NCI-H2081 (cell line): ENCODE measurements around the gene ELFN1.

Experiments
- DNase-seq, 2 experiments: peaks; one replicate each; lab custom pipeline; 2025; lab: John Stamatoyannopoulos, UW

Gene ELFN1

GRCh38 chr7:1741751-1742554 is 71.9 kb downstream of the ELFN1 start:
- no peak for DNase-seq

- peak; percentile 17 to 35 for DNase-seq
Measured at GRCh38 chr7:1742555-1743303, 72.7 kb downstream of the ELFN1 start.

- DNase-seq = no peak
Measured at GRCh38 chr7:1743481-1744230, 73.6 kb downstream of the ELFN1 start.

DNA sequence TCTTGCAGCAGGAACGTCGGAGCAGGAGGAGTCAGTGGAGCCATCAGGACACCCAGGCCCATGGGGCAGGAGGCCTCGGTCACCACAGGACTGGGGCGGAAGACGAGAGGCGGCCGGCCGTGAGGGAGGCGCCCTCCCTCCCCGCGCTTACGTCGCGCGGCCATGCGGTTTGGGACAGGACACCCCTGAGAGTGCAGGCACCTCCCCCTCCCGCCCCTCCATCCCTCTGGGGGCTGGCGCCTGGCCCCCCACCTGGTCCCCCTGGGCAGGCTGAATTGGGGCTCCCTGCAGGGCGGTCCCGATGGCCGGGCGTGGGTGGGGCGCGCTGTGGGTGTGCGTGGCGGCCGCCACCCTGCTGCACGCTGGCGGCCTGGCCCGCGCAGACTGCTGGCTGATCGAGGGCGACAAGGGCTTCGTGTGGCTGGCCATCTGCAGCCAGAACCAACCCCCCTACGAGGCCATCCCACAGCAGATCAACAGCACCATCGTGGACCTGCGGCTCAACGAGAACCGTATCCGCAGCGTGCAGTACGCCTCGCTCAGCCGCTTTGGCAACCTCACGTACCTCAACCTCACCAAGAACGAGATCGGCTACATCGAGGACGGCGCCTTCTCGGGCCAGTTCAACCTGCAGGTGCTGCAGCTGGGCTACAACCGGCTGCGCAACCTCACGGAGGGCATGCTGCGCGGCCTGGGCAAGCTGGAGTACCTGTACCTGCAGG is 74.4 kb downstream of the ELFN1 start:
- no peak for DNase-seq

DNA sequence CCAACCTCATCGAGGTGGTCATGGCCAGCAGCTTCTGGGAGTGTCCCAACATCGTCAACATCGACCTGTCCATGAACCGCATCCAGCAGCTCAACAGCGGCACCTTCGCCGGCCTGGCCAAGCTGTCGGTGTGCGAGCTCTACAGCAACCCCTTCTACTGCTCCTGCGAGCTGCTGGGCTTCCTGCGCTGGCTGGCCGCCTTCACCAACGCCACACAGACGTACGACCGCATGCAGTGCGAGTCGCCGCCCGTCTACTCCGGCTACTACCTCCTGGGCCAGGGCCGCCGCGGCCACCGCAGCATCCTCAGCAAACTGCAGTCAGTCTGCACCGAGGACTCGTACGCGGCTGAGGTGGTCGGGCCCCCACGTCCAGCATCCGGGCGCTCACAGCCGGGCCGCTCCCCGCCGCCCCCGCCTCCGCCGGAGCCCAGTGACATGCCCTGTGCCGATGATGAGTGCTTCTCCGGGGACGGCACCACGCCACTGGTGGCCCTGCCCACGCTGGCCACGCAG is 75.0 kb downstream of the ELFN1 start:
- no peak for DNase-seq

GRCh38 chr7:1745576-1746490 is 75.8 kb downstream of the ELFN1 start:
- no peak for DNase-seq

DNA sequence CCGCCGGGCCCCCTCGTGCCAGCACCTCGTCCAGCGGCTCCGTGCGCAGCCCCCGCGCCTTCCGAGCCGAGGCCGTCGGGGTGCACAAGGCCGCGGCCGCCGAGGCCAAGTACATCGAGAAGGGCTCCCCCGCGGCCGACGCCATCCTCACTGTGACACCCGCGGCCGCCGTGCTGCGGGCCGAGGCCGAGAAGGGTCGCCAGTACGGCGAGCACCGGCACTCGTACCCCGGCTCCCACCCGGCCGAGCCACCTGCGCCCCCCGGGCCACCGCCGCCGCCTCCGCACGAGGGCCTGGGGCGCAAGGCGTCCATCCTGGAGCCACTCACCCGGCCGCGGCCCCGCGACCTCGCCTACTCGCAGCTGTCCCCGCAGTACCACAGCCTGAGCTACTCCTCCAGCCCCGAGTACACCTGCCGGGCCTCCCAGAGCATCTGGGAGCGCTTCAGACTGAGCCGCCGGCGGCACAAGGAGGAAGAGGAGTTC is 76.5 kb downstream of the ELFN1 start:
- DNase-seq = no peak

DNA sequence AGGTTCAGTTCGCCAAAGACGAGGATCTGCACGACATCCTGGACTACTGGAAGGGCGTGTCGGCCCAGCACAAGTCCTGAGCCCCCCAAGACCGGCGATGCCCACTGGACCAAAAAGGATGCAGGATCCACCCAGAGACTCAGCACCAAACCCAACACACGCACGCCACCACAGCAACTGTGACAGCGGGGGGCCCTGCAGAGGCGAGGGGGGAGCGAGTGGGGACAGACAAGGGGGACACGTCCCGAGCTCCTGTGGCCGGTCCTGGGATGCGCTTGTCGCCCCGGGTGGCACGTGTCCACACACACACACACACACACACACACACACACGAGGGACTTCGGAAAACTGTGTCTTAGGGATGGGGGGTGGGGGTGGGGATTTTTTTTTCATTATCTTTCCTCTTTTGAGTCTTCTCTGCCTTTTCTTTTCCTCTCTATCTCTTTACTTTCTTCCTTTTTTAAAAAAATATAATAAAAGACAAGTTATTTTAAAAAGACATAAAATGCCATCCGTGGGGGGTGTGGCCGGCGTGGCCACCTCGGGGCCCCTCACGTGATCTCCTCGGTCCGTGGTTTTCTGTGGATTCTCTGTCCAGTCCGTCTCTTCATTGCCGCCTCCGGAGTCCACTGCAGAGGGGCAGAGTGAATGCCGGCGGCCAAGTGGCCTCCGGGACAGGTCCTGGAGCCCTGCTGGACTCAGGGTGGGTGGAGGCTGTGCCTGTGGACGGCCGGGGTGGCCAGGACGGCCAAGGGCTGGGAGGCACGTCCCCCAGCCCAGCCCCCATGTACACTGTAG is 77.1 kb downstream of the ELFN1 start:
- no peak for DNase-seq

DNA sequence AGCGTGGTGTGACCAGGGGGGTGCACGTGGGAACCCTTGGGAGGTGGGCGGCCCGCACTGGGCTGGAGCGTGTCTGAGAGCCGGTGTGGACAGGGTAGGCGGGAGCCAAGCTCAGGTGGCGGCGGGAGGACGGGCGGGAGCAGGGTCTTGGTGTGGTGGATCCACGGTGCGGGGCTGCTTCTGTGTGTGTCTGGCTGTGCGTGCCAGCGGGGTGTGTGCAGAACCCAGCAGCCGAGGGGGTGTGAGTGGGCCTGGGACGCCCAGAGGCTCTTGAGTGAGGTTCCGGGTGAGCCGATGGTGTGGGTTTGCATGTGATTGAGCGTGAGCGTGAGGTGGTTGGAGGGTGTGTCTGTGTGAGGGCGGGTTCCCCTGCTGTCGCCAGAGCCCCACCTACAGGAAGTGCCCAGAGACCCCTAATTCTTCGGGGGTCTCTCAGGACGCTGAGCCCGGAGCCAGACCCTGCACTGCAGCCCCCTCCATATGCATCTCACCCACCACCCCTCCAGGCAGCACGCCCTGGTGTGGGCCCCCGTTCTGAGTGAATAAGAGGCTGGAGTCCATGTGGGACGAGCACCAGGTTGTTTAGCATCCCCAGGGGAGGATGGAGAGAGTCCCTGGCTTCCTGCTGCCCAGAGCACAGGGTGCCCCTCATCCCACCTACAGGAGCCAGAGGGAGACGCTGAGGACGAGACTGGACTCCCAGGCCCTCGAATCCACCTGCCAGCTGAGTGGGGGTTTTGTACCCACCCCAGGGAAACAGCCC is 78.2 kb downstream of the ELFN1 start:
- DNase-seq = no peak

GRCh38 chr7:1748839-1749173 is 78.7 kb downstream of the ELFN1 start:
- no peak for DNase-seq

GRCh38 chr7:1749351-1749863 is 79.3 kb downstream of the ELFN1 start:
- no peak for DNase-seq

DNA sequence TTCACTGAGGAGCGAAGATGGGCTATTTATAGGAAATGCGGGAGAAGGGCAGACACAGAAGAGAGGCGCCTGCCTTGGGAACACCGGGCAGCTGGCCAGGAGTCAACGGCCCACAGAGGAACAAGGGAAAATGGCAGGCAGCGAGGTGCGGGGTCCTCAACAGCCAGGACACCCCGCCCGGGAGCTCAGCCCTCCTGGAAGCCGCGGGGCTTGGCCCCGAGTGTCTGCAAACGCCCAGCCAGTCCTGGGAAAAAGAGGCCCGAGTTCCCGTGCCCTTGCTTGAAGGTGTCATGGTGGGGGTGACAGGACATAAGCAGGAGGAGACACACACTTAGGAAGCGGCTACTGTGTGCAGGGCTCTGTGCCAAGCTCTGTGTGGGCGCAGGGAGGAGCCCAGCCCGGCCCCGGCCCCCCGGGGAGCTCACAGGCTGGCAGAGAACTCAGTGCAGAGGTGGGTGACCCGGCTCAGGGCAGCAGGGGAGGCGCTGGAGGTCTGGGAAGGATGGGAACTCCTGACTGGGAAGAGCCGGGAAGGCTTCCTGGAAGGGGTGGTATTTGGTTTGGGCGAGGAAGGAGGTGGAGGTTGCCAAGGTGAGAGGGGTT is 79.9 kb downstream of the ELFN1 start:
- DNase-seq = no peak

DNA sequence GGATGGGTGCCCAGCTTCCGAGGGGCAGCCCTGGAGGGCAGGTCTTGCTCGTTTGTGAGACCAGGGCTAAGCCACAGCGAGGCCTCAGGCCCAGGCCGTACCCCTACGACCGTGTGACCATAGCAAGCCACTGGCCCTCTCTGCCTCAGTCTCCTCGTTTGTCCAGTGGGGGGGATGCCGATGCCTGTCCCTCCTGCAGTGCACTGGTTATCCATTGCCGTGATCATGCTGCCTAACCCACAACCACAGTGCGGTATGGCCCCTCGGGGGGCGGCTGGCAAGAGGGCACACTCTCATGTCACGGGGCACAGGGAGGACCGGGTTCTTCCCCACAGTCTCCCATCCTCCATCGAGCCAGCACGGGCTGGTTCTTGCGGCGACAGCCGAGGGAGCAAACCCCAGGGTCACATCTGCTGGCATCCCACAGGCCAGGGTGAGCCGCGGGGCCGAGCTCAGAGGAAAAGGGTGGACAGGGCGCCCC is 80.5 kb downstream of the ELFN1 start:
- DNase-seq = no peak

GRCh38 chr7:1752111-1752510 is 82.0 kb downstream of the ELFN1 start:
- no peak for DNase-seq

- DNase-seq = no peak
Measured at GRCh38 chr7:1752771-1753563, 82.9 kb downstream of the ELFN1 start.

- no peak for DNase-seq
Measured at GRCh38 chr7:1753564-1753867, 83.4 kb downstream of the ELFN1 start.

DNA sequence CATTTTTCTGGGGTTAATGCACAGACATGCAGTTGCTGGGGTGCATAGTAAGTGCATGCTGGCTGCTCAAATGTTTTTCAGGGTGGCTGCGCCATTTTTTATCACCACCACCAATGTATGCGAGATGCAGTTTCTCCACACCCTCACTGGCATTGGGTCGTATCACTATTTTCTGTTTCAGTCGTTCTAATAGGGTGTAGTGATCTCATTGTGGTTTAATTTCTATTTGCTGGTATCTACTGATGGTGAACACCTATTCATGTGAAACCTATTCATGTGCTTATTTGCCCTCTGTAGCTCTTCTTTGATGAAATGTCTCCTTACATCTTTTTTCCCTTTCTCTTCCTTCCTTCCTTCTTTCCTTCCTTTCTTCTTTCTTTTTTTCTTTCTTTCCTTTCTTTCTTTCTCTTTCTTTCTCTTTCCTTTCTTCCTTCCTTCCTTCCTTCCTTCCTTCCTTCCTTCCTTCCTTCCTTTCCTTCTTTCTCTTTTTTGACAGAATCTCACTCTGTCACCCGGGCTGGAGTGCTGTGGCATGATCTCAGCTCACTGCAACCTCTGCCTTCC is 84.3 kb downstream of the ELFN1 start:
- DNase-seq = no peak
